NT2/D1 (cell line): ENCODE measurements around the gene HIF1AN.

Source experiments
- SUZ12 ChIP-seq: IDR thresholded peaks from 2 replicates; pipeline ENCODE4 v1.6.1; 2011; ENCODE audit not compliant: insufficient read length, insufficient read depth; ENCODE audit errors: extremely low read depth
- YY1 ChIP-seq: IDR thresholded peaks from 2 replicates; pipeline ENCODE4 v1.6.1; 2011; ENCODE audit not compliant: insufficient read length, insufficient read depth
- ZNF274 ChIP-seq: IDR thresholded peaks from 2 replicates; pipeline ENCODE4 v1.6.1; 2011; ENCODE audit warnings: mild to moderate bottlenecking, low read depth, low read length

DNA sequence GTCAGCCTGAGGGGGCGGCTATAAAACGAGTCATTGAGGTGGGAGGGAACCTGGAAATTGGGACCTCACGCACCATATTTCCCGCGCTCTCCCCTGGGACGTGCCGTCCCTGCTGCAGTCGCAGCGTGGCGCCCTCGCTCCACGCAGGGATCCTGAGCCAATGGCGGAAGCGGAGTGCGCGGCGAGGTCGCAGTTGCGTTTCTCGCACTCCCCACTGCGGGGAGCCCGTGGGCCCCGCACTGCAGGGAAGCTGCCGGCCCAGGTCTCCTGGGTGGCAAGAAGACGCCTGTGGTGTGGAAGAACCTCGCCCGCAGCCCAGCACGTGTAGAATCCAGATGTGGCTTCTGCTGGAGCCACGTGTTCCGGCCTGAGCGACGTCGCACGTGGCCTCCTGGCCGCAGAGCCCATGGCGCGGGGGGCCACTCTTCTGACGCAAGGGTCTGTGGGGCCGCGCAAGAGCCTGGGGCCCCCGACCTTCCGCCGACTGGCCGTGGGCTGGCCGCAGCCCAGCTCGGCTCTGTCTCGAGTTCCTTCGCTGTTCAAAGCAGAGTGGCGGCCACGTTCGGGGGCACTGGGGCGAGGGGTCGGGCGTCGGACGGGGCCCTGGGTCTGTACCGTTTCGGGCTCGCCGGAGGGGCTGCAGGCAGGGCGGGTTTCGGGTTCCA, 26.4 kb downstream of the HIF1AN start:
- TF ChIP-seq SUZ12 (no peak), YY1 (no peak), ZNF274 (no peak)
